Inflammatory macrophage treated with lipopolysaccharide for 4 hours (primary cell): ENCODE measurements around the gene DAB1.

Source experiments
- DNase-seq: peaks from one replicate; pipeline ENCODE4 v3.0.0-alpha.2; 2020

Gene DAB1

DNA sequence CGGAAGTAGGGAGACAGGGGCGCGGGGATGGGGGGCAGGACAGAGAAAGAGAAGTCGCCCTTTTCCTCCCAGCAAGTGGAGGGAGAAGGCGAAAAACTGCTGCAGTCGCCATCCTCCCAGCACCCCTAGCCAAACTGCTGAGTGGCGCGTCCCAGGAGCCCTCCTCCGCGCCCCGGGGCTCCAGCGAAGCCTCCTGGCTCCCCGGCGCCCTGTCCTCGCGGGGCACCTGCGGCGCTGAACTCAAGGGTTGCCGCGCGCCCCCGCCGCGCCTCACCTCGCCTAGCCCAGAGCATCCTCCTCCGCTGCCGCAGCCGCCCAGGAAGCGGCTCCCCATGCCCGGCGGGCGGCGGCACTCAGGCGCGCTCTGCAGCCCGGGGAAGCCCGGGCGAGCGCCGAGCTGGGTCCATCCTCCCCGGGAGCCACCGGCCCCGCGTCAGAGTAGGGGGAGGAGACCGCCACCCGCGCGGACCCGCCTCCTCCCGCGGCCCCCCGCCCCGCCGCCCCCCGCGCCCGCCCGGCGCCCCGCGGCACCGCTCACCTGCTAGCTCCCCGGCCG, at the start of gene DAB1:
Gene DAB1, minus strand, starts transcription at position 405 of the 556 bp plus-strand sequence. CDS start 133,030 bp downstream, outside the sequence.
- DNase-seq: no peak

DNA sequence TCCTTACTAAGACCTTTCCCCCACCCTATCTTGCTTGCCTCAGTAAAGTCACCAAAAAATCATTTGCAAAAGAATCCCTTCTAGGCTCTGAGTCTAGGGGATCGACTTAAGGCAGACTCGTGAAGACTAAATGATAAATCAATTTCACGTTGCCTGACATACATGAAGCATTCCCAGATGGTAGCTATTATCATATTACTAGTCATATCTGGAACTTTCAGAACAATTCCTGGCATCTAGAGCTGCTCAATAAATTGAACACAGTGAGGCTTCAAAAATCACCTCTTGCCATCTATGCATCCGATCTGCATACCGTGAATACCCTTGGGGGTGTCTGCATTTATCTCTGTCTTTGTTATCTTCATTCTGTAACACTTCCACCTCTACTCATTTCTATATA, 49.6 kb upstream of the DAB1 start:
- no peak for DNase-seq

DNA sequence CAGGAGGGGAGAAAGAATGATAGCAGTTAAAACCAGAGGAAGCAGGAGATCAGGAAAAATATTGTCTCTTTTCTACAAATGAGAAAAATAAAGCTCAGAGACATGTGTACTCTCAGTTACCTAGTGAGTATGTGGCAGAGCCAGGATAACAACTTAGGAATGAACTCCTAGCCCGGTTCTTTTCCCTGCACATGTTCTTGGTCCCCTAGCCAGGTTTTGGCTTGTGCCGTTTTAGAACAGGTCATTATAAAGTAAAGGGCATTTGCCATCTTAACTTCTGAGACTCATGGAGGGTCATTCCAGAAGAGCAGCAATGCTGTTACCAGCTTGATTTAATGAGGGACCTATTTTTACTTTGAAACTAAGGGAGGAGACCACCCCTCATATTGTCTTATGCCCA, 48.1 kb upstream of the DAB1 start:
- DNase-seq: no peak

DNA sequence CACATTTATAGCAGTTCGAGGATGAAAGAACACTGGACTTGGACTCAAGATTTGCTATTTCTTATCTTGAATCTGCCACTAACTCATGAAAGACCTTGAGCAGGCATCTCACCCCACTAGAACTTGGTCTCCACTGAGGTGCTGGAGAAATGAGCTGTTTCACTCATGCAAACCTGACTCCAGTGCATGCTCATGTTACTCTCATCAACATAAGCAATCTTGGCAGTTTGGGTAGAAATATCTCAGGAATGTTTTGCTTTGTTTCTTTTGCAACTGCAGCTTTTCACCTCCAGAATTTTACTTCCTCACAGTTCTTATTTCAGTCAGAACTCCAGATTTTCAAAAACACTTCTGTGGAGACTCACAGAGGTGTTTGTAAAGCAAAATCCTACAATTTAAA, 46.2 kb upstream of the DAB1 start:
- DNase-seq: no peak

DNA sequence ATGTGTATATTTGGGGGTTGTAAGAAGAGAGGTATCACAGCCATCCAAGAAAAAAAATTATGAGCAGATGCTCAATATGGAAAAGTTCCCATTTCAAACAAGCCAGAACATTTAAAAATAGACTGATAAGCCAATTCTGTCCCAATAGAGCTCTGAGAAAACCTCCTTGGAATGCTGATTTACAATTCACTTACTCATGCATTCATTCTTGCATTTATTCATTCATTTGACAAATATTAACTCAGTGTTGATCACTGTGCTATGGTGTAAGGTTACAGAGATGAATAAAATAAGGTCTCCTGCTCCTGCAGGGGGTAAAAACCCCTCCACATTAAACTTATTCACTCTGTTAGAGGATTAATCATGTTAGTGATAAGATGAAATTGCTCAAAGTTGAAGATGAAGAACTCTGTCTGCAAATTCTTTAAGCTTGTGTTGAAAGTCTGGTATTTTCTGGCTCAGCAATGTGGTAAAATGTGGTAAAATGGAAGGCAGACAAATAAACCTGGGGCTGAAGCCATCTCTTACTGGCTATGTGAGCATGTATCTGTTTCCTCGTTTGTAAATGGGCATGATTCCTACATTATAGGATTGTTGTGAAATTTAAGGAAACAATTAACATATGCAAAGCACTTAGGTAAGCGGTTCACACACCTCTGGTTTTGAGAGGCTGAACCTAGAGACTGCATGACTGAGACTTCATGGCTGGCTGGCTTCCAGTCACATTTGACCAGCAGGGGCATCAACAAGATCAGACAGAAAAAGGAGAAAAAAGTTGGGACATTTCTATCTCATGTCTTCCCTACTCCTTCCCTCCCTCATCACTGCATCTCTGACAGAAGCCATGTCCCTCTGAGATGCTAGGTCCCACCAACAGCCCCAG, 45.0 kb upstream of the DAB1 start:
- DNase-seq: no peak

DNA sequence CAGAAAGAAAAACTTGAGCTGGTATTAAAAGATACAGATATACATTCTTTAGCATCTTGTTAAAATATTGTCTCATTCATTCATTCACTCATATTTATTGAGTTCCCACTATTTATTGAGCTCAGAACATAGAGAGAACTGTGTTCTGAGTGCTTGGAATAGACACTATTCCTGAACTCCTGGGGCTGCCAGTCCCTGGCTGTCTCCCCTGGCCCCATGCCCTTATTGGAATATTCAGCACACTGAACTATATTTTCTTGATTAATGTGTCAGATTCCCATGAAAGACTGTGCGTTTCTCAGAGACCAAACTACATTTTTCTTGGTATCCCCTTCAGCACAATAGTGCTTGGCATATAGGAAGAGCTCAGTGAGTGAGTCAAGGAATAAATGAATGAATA, 44.0 kb upstream of the DAB1 start:
- DNase-seq: no peak

DNA sequence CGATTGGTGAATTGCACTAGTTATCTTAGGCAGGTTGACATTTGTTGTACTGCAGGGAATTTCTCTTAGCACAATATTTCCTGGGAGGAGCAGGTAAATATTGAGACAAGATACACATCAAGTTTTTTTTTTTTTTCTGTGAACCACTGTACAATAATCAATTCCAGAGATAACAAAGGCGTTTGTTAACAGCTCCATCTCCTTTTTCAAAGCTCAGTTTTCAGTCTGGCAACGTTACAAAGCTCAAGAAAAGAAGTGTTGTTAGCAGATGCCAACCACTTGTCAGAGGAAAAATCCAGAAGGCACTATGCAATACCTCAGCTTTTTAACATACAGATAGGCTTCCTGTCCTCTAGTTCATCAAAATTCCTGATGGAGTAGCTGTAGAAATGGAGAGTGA, 40.9 kb upstream of the DAB1 start:
- no peak for DNase-seq

DNA sequence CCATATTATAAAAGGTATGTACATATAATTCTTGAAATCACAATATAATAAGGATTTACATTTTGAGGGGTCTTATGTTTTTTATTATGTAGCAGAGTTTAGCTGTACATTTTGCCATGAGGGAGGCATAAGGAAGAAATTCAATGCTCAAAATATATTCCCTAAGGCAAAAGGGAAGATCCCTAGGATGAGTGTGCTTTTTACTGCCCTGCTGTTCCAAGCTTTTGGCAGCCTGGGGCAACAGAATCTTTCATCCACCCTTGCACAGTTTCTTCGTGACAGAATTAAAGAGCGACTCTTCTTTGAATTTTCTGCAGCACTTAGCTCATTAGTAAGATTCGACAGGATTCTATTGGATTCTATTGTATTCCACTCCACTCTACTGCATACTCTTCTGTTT, 39.5 kb upstream of the DAB1 start:
- no peak for DNase-seq

DNA sequence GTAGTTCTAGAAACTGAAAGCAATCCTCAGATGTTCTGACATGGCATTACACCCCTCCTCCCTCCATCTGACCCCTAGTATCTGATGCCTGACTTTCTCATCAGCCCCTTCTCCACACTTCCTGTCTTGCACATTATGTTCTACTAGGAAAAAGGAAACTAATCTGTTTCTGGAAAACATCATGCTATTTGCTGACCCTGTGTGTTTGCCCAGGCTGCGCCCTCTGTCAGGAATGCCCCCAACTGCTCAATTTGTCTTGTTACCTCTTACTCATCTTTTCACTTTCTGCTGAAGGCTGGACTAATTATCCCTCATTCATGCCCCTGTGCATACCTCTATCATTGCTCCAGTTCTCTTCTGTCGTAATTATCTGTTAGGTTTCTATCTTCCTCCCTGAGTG, 37.5 kb upstream of the DAB1 start:
- DNase-seq: no peak

DNA sequence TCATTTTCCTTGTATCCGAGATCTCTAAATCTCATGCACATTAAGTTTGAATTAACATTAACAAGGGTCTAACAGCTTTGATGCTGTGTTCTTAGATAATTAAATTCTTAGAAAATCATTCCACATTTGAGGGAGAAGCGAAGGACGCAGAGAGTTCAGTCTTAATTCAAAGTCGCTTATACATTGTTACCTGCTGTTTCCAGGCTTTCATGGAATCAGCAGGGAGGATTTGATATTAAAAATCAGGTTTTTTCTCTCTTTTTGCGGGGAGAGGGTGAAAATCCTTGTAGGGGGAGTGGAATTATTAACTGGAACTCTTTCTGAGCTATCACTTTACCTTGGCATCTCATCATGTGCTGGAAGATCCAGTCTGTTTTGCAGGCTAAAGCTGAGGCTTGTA, 27.7 kb upstream of the DAB1 start:
- no peak for DNase-seq

DNA sequence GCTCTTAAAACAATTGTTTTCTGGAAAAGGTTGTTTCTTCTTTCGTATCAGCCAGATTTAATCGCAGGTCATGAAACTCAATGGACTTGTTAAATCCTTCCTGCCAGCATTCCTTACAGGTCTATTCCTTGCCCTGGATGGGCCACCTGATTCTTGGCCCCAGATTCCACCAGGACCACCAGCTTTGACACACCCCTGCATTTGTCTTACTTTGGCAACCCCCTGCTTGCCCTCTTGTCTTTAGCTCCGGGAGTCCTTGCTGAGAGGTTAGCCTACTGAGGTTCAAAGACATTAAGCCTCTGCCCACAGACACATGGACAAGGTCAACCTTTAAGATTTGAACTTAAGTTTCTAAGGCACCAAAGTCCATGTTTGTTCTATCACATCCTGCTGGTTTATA, 27.1 kb upstream of the DAB1 start:
- DNase-seq: no peak

DNA sequence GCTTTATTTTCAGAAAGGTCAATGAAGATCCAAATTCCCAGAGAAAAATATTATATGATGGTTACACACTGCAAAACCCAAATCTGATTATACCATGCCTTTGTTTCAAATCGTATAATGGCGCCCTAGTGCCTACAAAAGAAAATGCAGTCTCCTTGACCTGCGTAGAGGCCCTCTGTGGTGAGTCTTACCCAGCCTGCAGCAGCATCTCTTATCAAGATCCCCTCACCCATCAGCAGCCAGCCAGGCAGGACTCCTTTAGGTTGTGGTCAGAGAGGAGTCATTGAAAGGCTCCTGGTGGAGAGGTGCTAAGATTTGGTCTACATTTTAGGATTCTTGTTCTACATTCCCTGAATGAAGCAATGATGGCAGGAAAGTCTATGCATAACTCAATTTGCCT, 23.7 kb upstream of the DAB1 start:
- DNase-seq: no peak

DNA sequence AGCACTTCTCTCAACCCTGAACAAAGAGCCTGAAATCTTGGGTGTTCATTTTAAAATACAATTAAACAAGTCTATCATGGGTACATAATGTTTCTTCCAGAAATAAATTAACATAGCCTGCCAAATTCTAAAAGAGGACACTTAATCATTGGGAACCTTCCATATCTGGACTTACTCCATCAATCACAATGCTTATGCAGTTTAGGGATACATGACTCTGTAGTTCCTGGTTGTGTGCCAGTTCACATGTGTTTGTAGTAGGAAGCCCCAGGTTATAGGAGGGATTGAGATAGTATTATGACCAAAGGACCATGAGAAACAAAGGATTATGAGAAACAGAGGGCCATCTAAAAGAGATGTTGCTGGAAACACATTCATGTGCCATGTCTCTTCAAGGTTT, 19.1 kb upstream of the DAB1 start:
- DNase-seq: no peak

DNA sequence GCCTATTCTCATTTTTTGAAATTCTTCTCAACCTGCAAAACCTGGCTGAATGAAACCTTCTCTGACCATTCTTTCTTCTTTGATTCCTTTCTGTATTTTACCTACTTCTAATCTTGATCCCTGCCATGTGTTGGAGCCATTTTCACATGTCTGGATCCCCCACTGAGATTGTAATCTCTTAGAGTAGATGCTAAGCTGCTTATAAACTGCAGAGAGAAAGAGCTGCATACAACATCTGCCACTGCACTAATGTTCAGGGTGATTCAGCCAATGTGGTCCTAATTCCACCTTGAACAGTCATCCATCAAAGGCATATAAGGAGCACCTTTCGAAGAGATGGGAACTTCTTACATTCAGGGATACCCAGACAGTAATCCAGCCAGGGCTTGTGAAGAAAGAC, 16.2 kb upstream of the DAB1 start:
- DNase-seq: no peak

DNA sequence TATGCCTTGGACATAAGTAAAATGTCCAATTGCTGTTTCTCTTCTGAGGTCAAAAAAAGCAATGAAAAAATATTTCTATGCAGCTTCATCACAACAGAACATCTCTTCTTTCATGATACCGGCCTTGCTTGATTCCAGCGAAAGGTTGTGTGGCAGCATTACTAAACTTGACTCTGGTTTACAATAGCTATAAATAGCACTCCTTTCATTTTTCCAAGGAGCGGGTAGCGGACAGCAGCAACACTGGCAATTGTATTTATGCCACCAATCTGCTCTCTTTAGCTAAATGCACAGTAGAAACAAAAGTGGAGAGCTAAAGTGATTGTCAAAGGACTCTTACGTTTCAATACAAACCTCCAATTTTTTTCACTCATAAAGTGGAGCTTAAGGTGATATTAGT, 7.5 kb upstream of the DAB1 start:
- no peak for DNase-seq

DNA sequence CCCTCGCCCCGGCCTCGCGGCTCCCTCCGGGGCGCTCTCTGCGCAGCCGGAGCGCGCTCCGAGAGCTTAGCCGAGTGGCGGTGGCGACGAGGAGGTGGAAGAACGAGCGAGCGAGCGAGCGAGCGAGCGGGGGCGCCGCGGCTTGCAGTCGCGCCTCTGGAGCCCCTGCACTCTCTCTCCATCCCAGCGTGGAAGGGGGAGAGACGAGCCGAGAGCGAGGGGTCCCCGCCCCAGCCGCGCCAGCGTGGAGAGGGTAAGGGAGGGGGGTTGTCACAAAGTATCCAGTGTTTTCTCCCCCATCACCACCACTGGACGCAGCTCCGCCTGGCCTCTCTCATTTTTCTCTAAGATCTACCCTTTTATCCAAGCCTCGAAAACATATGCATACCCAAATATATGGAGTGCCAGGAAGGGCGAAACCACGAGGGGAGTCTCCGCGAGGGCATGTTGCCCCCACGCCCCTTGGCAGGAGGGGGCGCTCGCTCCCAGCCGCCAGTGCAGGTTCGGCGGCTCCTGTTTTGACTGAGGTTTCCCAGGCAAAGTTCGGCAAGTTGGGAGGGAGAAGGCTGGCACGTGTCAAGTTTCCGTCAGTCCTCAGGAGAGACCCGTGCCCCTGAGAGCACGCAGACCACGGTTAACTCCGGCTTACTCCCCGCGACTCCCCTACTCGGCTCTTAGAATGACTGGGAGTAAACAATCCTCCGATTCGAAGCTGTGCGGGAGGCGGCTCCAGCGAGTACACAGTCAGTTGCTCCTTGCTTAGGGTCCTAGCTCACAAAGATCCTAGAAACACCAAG, 569 bp upstream of the DAB1 start:
- DNase-seq: no peak

DNA sequence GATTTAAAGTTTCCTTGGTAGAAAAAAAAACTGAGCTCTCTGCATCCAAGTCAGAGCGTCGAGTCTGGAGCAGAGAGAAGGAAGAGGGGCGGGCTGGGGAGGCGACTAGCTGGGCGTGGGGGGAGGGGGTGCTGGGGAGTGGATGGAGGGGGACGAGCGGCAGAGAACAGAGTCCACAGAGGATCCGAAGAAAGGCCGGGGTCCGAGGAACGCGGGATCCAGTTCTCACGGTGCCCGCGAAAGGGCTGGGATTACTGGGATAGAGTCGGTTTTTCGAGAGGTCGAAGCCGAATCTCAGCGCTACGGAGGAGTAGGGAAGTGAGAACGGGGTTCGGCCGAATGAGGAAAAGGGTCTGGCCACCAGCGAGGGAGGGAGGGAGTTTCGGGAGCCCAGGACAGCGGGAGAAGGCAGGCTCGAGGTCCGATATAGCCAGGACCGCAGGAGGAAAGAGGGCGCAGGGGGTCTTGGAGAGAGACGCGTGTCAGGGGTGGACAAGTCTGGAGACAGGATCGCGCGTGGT, 665 bp downstream of the DAB1 start:
- DNase-seq: no peak

DNA sequence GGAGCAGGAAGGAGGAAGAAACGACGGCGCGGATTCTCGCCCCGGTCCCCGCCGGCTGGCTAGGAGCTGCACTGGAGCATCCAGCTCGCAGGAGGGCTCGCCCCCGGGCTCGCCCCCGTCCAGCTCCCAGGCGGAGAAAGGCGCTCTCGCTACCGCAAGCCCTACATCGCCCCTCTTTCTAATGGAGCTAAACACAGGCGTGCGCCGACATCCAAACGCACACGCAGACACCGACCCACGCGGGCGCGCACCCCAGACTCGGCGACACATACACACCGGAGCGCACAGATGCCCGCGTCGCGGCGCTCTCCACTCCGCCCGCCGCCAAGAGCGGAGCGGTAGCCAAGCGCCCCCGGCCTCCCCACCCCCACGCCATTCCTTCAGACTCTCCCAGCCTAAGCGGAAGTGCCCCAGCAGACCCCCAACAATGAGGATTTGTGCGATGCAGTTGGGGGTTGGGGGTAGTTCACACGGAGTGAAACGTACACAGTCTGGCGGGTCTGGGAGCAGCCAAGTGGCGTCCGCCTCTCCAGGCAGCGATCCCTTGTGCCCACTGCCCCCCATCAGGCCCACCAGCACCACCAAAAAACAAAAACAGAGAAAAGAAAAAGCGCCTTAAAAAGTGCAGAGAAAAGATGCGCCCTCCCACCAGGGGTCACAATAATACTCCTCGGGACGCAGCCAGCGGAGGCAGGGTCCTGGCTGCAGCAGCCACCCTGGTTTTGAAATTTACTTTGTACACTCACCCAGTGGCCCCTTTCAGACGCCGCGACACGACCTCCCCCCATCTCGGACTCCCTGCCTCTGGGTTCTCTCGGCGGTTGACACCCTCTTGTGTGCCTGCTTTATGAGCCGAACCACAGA, 1.4 kb downstream of the DAB1 start:
- no peak for DNase-seq

DNA sequence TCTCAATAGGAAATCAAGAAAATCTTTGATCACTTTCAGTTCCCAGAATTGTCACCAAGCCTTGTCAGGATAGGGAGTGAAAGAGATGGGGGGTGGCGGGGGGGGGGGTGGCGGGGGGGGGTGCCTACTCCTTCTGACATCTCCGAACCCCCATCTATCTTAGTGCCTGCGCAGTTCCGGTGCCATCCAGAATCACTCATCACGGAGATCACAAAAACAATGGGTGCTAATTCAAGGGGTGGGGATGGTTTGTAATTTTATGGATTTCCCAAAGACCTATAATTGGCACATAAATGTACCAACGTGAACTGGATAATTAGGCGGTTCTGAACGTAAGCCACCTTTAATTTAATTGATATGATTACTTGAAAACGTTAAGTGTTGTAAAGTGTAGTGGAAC, 2.1 kb downstream of the DAB1 start:
- no peak for DNase-seq

DNA sequence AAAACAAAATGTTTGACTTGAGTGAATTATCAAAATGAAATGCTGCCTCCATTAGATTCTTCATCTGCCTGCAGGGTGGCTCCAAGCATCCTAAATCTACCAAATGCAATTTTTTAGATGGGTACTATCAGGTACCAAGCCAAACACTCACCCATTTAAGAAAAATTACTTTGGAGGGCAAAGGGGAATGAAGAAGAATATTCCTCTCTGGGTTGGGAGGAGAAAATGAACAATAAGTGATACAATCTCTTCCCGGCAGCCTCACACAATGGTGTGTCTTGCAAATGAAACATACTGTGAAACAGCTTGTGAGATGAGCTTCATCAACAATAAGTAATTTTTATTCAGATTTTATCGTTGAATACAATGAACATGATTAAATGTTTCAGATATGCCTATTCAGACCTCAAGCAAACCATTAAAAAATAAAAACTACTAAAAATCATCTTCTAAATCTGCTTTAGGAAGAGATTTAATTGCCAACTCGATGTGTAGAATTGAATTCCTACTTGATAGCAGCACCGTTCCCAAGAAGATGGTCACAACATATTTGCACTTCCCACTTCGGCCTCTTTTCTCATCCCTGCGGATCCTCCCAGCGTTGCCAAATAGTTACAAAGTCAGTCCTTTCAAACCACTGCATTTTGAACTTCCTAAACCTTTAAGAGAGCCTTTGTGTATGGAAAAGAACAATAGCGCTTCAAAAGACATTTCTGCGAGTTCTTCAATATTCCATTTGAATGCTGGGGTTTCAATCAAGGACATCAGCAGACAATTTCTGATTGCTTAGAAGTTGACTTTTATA, 2.7 kb downstream of the DAB1 start:
- no peak for DNase-seq

DNA sequence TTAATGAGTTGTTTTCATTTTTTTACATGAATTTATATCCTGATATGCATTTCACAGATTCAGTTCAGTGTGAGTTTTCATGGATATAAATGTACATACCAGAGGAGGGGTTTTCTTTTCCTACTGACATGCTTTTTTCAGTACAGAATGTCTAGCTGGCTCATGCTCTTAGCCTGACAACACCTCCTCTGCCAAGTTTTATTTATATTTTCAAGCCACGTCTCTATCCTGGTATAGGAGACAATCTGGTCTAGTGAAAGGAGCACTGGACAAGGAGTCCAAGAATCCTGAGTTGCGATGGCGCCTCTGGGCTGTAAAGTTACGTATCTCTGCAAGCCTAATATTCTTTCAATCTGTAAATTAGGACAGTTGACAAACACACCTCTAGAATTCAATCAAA, 4.9 kb downstream of the DAB1 start:
- no peak for DNase-seq

DNA sequence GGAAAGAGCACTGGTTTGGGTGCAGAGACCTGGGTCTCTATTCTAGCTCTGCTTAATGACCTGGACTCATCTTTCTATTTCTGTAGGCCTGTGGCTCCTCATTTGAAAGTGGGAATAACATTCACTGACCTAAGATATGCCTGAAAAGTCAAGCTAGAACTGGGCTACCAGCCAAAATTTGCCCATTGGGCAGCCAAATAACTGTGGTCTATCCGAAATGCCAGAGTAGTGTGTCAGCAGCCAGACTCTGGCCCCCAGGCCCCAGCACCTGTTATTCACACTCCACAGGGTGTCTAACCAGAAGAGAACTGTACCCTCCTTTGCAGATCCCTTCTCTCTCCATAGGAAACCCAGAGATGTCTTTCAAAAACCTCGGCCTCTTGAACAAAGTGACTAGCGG, 12.6 kb downstream of the DAB1 start:
- DNase-seq: no peak
